Neutrophil (primary cell): ENCODE results near the gene SNX10.

Source experiments
- H3K27ac ChIP-seq: fragments of 200-600 bp; sonication (generic); 2 replicates; pipeline ENCODE4 v1.5.1; 2016; ENCODE audit warnings: mild to moderate bottlenecking, moderate library complexity
- H3K27me3 ChIP-seq: fragments of 200-600 bp; sonication (generic); 2 replicates; pipeline ENCODE4 v1.6.0; 2016; ENCODE audit warnings: mild to moderate bottlenecking
- H3K36me3 ChIP-seq: fragments of 200-600 bp; sonication (generic); 2 replicates; pipeline ENCODE4 v1.5.1; 2017
- H3K4me1 ChIP-seq, 2 experiments: fragments of 200-600 bp in 1 of 2; sonication (generic) in 1 of 2; 1 replicate in 1 of 2; 2 replicates in 1 of 2; pipeline versions ENCODE4 v1.5.1 to v1.6.1; 2013 to 2016; ENCODE audit warnings: low read depth in 1 of 2, low read length in 1 of 2, mild to moderate bottlenecking in 1 of 2, moderate library complexity in 1 of 2; ENCODE audit not compliant: control insufficient read depth in 1 of 2, insufficient read depth in 1 of 2
- H3K4me3 ChIP-seq, 2 experiments: fragments of 200-600 bp in 1 of 2; sonication (generic) in 1 of 2; 1 replicate in 1 of 2; 2 replicates in 1 of 2; pipeline ENCODE4 v1.5.1; 2013 to 2016; ENCODE audit warnings: low read depth in 1 of 2, low read length in 1 of 2, mild to moderate bottlenecking in 1 of 2, moderate library complexity in 1 of 2
- H3K9me3 ChIP-seq: fragments of 200-600 bp; sonication (generic); 2 replicates; pipeline ENCODE4 v1.5.1; 2016
- CTCF ChIP-seq: fragments of 200-600 bp; sonication (generic); IDR thresholded peaks from 2 replicates; pipeline ENCODE4 v1.5.1; 2016; ENCODE audit warnings: antibody characterized with exemption

The SNX10 gene

GRCh38 chr7:26397796-26398426 lies 106.2 kb downstream of the SNX10 start:
- peak overlapping the region; percentile 50 to 69 for H3K4me3 ChIP-seq
- peaks cover 80% of the 10 kb centered on the region for H3K27me3 ChIP-seq
- TF ChIP-seq CTCF: no peak

GRCh38 chr7:26398427-26398755 lies 106.7 kb downstream of the SNX10 start:
- no peaks in the 10 kb centered on the region for H3K9me3 ChIP-seq
- H3K36me3 ChIP-seq: no peaks in the 10 kb centered on the region
- peaks cover 16 to 18% of the 10 kb centered on the region in 2 experiments for H3K4me1 ChIP-seq
- no peak for TF ChIP-seq CTCF
- no peak overlapping the region for H3K27ac ChIP-seq
- H3K27me3 ChIP-seq: peaks cover 75% of the 10 kb centered on the region
- peak overlapping the region; percentile 50 to 69 for H3K4me3 ChIP-seq

More at GRCh38 chr7:26397796-26398426, 106.2 kb downstream of the SNX10 start:
- peaks cover 16 to 18% of the 10 kb centered on the region in 2 experiments for H3K4me1 ChIP-seq
- no peak overlapping the region for H3K27ac ChIP-seq
- H3K9me3 ChIP-seq: no peaks in the 10 kb centered on the region
- H3K36me3 ChIP-seq: no peaks in the 10 kb centered on the region

- no peak overlapping the region for H3K27ac ChIP-seq
- peaks cover 69% of the 10 kb centered on the region for H3K27me3 ChIP-seq
- no peak for TF ChIP-seq CTCF
- peaks cover 16 to 18% of the 10 kb centered on the region in 2 experiments for H3K4me1 ChIP-seq
- no peaks in the 10 kb centered on the region for H3K9me3 ChIP-seq
- peak overlapping the region; percentile 50 to 69 for H3K4me3 ChIP-seq
- no peaks in the 10 kb centered on the region for H3K36me3 ChIP-seq
These were observed 107.3 kb downstream of the SNX10 start for GRCh38 chr7:26398756-26399509.

GRCh38 chr7:26399736-26400135 lies 108.1 kb downstream of the SNX10 start:
- peaks cover 65% of the 10 kb centered on the region for H3K27me3 ChIP-seq
- no peaks in the 10 kb centered on the region for H3K36me3 ChIP-seq
- no peaks in the 10 kb centered on the region for H3K9me3 ChIP-seq
- peak overlapping the region in 1 of 2 experiments; percentile 69 for H3K4me3 ChIP-seq
- peaks cover 16 to 18% of the 10 kb centered on the region in 2 experiments for H3K4me1 ChIP-seq
- no peak for TF ChIP-seq CTCF
- H3K27ac ChIP-seq: no peak overlapping the region

GRCh38 chr7:26403640-26404039 lies 112.0 kb downstream of the SNX10 start:
- Histone ChIP-seq H3K4me3 (no peak overlapping the region), H3K9me3 (no peaks in the 10 kb centered on the region), H3K36me3 (no peaks in the 10 kb centered on the region), H3K4me1 (peaks cover 7 to 8% of the 10 kb centered on the region in 2 experiments), H3K27me3 (peaks cover 25% of the 10 kb centered on the region), H3K27ac (no peak overlapping the region)
- TF ChIP-seq CTCF: no peak
